SK-N-SH (cell line): ENCODE measurements around the gene ARL2BP.

Experiments
- EZH2phosphoT487 ChIP-seq: fragments of 200-600 bp; sonication (generic); IDR thresholded peaks from 2 replicates; pipeline ENCODE4 v1.6.1; 2017; ENCODE audit warnings: low read depth, mixed run types, mild to moderate bottlenecking, antibody characterized with exemption, moderate library complexity, borderline replicate concordance
- FOXM1 ChIP-seq: IDR thresholded peaks from 2 replicates; pipeline ENCODE4 v1.4.0; 2012; ENCODE audit warnings: low read depth, mild to moderate bottlenecking
- JUND ChIP-seq: IDR thresholded peaks from 2 replicates; pipeline ENCODE4 v1.4.0; 2012
- MAX ChIP-seq: IDR thresholded peaks from 2 replicates; pipeline ENCODE4 v1.4.0; 2012; ENCODE audit warnings: low read depth
- TF ChIP-seq, protein P1 (sequence below): fragments of 200-600 bp; sonication (generic); IDR thresholded peaks from 2 replicates; pipeline ENCODE4 v1.6.1; 2017; ENCODE audit warnings: antibody characterized with exemption, mild to moderate bottlenecking, moderate library complexity

DNA sequence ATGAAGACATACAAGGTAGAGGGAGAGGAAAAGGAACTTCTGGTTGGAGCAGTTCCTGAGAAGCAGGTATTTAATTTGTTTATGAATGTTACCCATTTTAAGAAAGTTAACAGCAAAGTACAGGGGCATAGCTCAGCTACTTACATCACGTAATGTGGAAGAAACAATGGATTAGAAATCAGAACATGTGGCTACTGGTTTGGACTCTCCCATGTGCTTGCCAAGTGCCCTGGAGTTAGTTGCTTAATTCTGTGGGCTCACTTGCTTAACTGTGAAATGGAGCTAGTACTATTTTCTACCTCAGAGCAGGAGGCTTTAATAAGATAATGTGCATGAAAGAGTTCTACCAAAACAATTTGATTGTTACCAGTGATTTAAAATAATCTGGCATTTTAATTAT lies 31.6 kb upstream of the ARL2BP start:
- no peak for TF ChIP-seq MAX
- TF ChIP-seq, protein P1, sequence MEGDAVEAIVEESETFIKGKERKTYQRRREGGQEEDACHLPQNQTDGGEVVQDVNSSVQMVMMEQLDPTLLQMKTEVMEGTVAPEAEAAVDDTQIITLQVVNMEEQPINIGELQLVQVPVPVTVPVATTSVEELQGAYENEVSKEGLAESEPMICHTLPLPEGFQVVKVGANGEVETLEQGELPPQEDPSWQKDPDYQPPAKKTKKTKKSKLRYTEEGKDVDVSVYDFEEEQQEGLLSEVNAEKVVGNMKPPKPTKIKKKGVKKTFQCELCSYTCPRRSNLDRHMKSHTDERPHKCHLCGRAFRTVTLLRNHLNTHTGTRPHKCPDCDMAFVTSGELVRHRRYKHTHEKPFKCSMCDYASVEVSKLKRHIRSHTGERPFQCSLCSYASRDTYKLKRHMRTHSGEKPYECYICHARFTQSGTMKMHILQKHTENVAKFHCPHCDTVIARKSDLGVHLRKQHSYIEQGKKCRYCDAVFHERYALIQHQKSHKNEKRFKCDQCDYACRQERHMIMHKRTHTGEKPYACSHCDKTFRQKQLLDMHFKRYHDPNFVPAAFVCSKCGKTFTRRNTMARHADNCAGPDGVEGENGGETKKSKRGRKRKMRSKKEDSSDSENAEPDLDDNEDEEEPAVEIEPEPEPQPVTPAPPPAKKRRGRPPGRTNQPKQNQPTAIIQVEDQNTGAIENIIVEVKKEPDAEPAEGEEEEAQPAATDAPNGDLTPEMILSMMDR, result no peak
- no peak for TF ChIP-seq FOXM1
- TF ChIP-seq JUND, result no peak
- no peak for TF ChIP-seq EZH2phosphoT487
